GM19328 (cell line): ENCODE measurements around the gene RUBCN.
"Not testable (repeated sequence)": the region's sequence is repeated elsewhere in the genome, so short reads cannot be mapped to it uniquely, and the experiment has no call there.

Experiments
- ATAC-seq: cut with Tn5 transposase; IDR thresholded peaks from one replicate; pipeline ENCODE4 v1.9.1; 2021; ENCODE audit warnings: mild to moderate bottlenecking, moderate library complexity; ENCODE audit not compliant: unreplicated experiment

The RUBCN gene

DNA sequence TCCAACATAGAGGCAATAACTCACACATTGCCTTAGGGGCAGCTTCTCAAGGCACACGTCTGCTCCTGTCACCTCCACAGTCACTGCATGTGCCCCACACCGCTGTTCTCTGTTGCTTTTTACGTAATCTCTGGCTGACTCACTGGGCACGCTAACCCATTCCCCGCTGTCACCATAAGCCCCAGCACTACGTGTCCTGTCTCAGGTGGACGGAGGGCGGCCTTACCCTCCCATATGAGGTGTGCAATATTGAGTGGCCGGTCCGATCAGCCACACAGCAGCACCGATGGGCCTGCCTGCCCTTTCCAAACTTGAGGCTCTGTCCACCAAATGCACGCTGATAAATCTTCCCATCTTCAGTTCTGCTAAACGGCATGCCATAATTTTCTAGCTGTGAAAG is 115.2 kb downstream of the RUBCN start:
- ATAC-seq, result not testable (repeated sequence)
